GM12801 (cell line): ENCODE measurements around the gene SCN8A.

Source experiments
- CTCF ChIP-seq: IDR thresholded peaks from one replicate; pipeline ENCODE4 v1.5.1; 2011; ENCODE audit warnings: control low read depth; ENCODE audit not compliant: insufficient read length; ENCODE audit errors: extremely low read depth

The SCN8A gene

GRCh38 chr12:51755251-51755650, 164.2 kb downstream of the SCN8A start:
- TF ChIP-seq CTCF: no peak

DNA sequence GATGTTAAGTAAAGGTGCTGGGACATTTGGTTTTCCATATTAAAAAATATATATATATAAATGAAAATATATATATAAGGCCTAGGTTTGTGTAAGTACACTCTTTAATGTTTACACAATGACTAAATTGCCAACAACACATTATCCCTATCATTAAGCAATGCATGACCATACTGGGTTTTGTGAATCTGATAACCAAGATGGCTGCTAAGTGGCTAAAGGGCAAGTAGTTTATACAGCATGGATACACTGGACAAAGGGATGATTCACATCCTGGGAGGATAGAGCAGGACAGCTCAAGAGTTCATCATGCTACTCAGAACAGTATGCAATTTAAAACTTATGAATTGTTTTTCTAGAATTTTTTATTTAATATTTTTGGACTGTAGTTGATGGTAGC, 168.1 kb downstream of the SCN8A start:
- TF ChIP-seq CTCF: no peak

DNA sequence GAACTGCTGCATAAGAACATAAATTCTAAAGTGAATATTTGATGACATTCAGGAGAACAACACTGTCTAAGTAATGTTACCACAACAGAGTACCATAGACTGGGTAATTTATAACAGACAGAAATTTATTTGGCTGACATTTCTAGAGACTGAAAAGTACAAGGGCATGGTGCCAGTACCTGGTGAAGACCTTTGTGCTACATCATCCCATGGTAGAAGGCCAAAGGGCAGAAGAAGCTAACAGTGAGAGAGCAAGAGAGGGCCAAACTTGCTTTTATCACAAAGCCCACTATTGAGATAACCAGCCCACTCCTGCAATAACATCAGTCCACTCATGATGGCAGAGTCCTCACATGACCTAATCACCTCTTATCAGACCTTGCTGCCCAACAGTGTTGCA, 168.7 kb downstream of the SCN8A start:
- TF ChIP-seq CTCF: no peak

DNA sequence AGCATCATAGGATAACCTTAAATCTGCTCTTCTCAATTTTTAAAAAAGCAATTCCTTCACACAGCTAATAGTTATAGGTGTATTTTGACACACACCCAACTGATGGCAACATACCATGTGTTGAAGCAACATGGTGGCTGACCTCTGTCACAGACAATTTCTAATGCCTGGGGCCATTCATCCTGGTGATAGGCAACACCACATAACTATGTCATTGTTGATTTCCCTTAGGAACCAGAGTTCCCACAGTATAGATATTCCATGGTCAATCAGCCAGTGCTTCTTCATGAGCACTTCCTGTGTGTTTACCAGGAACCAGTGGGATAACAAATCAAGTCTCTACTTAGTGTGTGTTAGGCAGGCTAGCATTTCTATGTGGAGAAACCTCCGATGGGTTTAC, 169.2 kb downstream of the SCN8A start:
- TF ChIP-seq CTCF: no peak

- TF ChIP-seq CTCF: no peak
Measured at GRCh38 chr12:51763743-51764142, 172.7 kb downstream of the SCN8A start.

GRCh38 chr12:51766067-51766676, 175.1 kb downstream of the SCN8A start:
- TF ChIP-seq CTCF: no peak

DNA sequence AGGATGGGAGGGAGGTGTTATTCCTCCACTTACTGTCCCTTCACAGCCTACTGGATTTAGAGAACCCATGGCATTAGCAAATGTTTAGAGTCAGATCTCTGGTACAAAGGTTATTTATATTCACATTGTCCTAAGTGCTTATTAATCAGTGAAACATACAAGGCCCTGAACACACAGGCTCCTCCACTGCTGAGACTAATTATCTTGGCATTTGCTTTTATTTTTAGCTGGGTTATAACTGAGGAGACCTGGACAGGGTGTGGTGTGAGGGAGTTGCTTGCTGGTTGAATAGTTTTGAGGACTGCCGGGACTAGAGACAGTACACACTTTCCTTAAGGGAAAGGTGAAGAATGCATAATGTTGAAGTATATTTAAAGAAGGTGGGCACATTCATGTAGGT, 180.0 kb downstream of the SCN8A start:
- TF ChIP-seq CTCF: no peak
